Cardiac muscle cell (in vitro differentiated cells and primary cell): ENCODE measurements around the gene MAG. TPM values are rescaled to one million over a fixed set of nuclear protein-coding genes. Genes with fewer than 3 reads are reported as not detected.
"Not testable (repeated sequence)": the region's sequence is repeated elsewhere in the genome, so short reads cannot be mapped to it uniquely, and the experiment has no call there.

ENCODE experiments used
- DNase-seq, 2 donors: peaks; one replicate each; pipeline versions ENCODE4 v3.0.0 to v3.0.0-alpha.2; 2010 to 2017; ENCODE audit warnings: low read depth in 1 of 2, low spot score in 1 of 2
- H3K27ac ChIP-seq: fragments of 200-600 bp; sonication (generic); 2 replicates; pipeline ENCODE4 v1.5.1; 2016
- H3K27me3 ChIP-seq: fragments of 200-600 bp; sonication (generic); 2 replicates; pipeline ENCODE4 v1.6.0; 2016; ENCODE audit warnings: control low read depth
- H3K36me3 ChIP-seq: fragments of 200-600 bp; sonication (generic); 2 replicates; pipeline ENCODE4 v1.5.1; 2016; ENCODE audit warnings: control low read depth
- H3K4me1 ChIP-seq: fragments of 200-600 bp; sonication (generic); 2 replicates; pipeline ENCODE4 v1.8.1; 2017; ENCODE audit warnings: low read depth, mild to moderate bottlenecking, mixed run types
- H3K4me3 ChIP-seq: fragments of 200-600 bp; sonication (generic); 2 replicates; pipeline ENCODE4 v1.5.1; 2016; ENCODE audit warnings: mild to moderate bottlenecking
- H3K9me3 ChIP-seq: fragments of 200-600 bp; sonication (generic); 2 replicates; pipeline ENCODE4 v1.5.1; 2017; ENCODE audit warnings: low read depth, mild to moderate bottlenecking, control low read depth
- polyA plus RNA-seq: library from polyadenylated mRNA; unstranded; fragments of >200 nt; fragmentation: Nextera tagmentation; extraction: Ambion mirVana; gene quantifications from 2 replicates; pipeline ENCODE4 v1.2.1, GENCODE V29; 2016
- total RNA-seq: library from RNA; depleted of rRNA; stranded (reverse); fragments of >200 nt; gene quantifications from 2 replicates; pipeline ENCODE4 v1.2.3, GENCODE V29; 2016
- TF ChIP-seq, protein P1 (sequence below): IDR thresholded peaks from 2 replicates; pipeline ENCODE4 v1.5.1; 2012; ENCODE audit warnings: low read depth, mild to moderate bottlenecking, low read length

The MAG gene
- total and polyA plus RNA-seq, 2 experiments from 2014 or later = 1.2 to 2.1 TPM

DNA sequence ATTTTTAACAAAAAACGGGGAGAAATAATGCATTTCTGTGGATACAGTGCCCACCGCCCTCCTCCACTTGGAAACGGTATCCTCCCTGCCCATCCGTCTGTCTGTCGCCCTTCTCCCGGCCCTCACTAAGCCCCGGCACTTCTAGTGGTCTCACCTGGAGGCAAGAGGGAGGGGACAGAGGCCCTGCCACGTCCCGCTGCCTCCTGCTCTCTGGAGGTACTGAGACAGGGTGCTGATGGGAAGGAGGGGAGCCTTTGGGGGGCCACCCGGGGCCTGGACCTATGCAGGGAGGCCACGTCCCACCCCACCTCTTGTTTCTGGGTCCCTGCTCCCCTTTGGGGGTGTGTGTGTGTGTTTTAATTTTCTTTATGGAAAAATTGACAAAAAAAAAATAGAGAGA lies 12.6 kb upstream of the MAG start:
- no peak overlapping the region for H3K4me3 ChIP-seq
- H3K4me1 ChIP-seq = peaks cover 4% of the 10 kb centered on the region
- no peaks in the 10 kb centered on the region for H3K27me3 ChIP-seq
- H3K27ac ChIP-seq = peak overlapping the region; percentile 57
- DNase-seq = no peak
- no peaks in the 10 kb centered on the region for H3K9me3 ChIP-seq
- TF ChIP-seq, protein P1, sequence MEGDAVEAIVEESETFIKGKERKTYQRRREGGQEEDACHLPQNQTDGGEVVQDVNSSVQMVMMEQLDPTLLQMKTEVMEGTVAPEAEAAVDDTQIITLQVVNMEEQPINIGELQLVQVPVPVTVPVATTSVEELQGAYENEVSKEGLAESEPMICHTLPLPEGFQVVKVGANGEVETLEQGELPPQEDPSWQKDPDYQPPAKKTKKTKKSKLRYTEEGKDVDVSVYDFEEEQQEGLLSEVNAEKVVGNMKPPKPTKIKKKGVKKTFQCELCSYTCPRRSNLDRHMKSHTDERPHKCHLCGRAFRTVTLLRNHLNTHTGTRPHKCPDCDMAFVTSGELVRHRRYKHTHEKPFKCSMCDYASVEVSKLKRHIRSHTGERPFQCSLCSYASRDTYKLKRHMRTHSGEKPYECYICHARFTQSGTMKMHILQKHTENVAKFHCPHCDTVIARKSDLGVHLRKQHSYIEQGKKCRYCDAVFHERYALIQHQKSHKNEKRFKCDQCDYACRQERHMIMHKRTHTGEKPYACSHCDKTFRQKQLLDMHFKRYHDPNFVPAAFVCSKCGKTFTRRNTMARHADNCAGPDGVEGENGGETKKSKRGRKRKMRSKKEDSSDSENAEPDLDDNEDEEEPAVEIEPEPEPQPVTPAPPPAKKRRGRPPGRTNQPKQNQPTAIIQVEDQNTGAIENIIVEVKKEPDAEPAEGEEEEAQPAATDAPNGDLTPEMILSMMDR = no peak
- H3K36me3 ChIP-seq = peaks cover 23% of the 10 kb centered on the region

DNA sequence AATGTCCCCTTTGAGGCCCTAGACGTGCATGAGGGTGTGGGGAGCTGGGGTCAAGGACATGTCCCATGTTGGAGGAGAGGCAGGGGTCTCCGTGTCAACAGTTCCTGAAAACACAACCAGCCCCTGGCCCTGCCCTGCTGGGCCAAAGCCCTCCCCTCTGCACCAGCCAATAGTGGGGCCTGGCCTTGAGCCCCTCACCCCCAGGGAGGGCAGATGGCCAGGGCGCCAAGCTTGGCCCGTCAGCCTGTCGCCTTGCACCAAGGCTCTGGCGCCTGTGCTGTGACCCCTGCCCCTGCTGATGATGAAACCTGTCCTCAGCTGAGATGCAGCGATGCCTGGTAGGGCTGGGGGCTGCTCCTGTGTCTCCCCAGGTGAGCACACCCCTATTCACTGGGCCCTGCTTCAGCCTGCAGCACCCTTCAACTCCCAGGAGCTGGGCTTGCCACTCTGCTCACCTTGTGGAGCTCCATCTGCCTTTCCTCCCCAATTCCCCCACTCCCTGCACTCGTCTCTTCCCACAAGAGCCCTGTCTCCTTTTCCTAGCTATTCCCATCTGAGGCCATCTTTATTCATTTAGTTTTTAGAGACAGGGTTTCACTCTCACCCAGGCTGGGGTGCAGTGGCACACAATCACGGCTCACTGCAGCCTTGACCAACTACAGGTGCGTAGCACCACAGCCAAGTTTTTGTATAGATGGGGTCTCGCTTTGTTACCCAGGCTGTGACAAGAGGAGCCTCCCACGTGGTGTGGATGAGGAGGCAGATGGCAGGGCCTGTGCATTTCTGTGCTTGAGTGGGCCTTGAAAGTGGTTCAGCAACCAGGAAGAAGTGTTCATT lies 11.8 kb upstream of the MAG start:
- Histone ChIP-seq H3K36me3 (peaks cover 17% of the 10 kb centered on the region), H3K27ac (peak overlapping the region; percentile 57), H3K27me3 (no peaks in the 10 kb centered on the region), H3K4me3 (no peak overlapping the region), H3K4me1 (peaks cover 4% of the 10 kb centered on the region), H3K9me3 (no peaks in the 10 kb centered on the region)
- TF ChIP-seq, protein P1 = no peak
- no peak for DNase-seq

DNA sequence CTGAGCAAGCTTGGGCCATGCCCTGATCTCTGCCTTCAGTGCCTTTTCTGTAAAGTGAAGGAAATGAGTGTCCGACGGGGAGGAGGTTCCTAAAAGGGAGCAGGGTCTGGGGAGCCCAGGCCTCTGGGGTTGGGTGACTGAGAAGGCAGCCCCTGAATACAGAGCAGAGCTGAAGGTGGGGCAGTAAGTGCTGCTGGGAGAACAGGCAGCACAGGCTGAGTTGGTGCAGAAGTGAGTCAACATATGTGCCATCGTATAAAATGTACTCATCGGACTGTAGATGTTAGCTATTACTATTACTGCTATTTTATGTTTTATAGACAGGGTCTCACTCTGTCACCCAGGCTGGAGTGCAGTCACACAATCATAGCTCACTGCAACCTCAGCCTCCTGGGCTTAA lies 10.7 kb upstream of the MAG start:
- peaks cover 16% of the 10 kb centered on the region for H3K36me3 ChIP-seq
- no peaks in the 10 kb centered on the region for H3K9me3 ChIP-seq
- H3K4me1 ChIP-seq = peaks cover 4% of the 10 kb centered on the region
- DNase-seq = no peak
- H3K27me3 ChIP-seq = no peaks in the 10 kb centered on the region
- no peak overlapping the region for H3K27ac ChIP-seq
- TF ChIP-seq, protein P1 = no peak
- H3K4me3 ChIP-seq = no peak overlapping the region

DNA sequence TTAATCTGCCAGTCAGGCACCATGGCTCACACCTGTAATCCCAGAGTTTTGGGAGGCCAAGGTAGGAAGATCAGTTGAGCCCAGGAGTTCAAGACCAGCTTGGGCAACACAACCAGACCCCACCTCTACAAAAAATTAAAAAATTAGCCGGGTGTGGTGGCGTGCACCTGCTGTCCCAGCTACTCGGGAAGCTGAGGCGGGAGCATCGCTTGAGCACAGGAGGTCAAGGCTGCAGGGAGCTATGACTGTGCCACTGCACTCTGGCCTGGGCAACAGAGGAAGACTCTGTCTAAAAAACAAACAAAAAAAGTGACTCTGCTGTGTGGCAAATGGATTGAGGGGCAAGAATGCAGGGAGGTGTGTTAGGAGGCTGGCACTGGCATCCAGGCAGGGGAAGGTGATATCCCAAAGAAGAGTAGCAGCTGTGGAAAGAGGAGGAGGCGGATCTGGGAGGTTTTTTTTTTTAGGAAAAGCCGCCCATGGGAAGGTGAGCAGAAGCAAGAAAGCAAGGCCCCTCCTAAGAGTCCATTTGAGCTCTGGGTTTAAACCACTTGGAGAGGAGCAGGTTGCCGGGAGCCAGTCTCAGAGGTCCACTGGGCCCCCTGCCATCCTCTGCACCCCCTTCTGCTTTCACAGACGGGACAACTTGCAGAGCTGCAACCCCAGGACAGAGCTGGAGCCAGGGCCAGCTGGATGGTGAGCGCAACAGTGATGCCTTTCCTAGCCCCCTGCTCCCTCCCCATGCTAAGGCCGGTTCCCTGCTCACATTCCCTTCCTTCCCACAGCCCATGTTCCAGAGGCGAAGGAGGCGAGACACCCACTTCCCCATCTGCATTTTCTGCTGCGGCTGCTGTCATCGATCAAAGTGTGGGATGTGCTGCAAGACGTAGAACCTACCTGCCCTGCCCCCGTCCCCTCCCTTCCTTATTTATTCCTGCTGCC lies 7.5 kb upstream of the MAG start:
- H3K27me3 ChIP-seq = no peaks in the 10 kb centered on the region
- DNase-seq = no peak
- no peak overlapping the region for H3K27ac ChIP-seq
- no peaks in the 10 kb centered on the region for H3K9me3 ChIP-seq
- TF ChIP-seq, protein P1 = no peak
- H3K4me3 ChIP-seq = no peak overlapping the region
- H3K4me1 ChIP-seq = peaks cover 4% of the 10 kb centered on the region
- no peaks in the 10 kb centered on the region for H3K36me3 ChIP-seq

DNA sequence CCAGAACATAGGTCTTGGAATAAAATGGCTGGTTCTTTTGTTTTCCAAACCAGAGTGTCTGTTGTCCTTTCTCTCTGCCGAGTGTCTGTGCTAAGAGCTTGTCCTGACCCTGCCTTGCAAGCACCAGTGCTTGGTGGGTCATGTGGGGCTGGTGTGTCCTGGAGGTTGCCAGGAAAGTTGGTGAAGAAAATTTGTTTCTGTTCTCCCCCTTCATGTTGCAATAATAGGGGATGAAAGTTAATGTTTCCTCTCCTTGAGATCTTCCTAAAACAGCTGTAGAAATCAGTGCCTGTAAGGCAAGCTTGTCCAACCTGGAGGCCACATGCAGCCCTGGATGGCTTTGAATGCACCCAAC lies 6.9 kb upstream of the MAG start:
- peaks cover 1% of the 10 kb centered on the region for H3K4me1 ChIP-seq
- H3K27me3 ChIP-seq = no peaks in the 10 kb centered on the region
- TF ChIP-seq, protein P1 = no peak
- H3K27ac ChIP-seq = no peak overlapping the region
- no peaks in the 10 kb centered on the region for H3K9me3 ChIP-seq
- no peak overlapping the region for H3K4me3 ChIP-seq
- H3K36me3 ChIP-seq = no peaks in the 10 kb centered on the region
- DNase-seq = no peak

DNA sequence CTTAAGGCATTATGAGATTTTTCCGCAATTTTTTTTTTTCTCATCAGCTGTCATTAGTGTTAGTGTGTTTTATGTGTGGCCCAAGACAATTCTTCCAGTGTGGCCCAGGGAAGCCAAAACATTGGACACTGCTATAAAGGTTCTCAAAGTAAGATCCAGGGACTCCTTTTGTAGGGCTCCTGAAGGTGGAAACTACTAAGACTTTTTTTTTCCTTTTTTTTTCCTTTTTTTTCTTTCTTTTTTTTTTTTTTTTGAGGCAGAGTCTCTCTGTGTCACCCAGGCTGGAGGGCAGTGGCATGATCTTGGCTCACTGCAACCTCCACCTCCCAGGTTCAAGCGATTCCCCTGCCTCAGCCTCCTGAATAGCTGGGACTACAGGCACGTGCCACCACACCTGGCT lies 6.5 kb upstream of the MAG start:
- not testable (repeated sequence) for DNase-seq, H3K4me3 ChIP-seq, H3K4me1 ChIP-seq, H3K27ac ChIP-seq, H3K9me3 ChIP-seq, H3K36me3 ChIP-seq, H3K27me3 ChIP-seq

DNA sequence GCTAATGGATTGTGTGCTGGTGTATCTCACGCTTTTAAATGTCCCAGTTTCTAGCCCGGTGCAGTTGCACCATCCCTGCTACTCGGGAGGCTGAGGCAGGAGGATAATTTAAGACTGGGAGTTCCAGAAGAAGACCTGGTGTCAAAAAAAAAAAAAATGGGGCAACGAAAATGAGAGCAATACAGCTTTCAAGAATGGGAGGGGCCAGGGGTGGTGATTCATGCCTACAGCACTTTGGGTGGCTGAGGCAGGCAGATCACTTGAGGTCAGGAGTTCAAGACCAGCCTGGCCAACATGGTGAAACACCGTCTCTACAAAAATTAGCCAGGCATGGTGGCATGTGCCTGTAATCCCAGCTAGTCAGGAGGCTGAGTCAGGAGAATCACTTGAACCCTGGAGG lies 5.9 kb upstream of the MAG start:
- not testable (repeated sequence) for H3K4me3 ChIP-seq, H3K9me3 ChIP-seq, DNase-seq, H3K27ac ChIP-seq, H3K4me1 ChIP-seq, H3K27me3 ChIP-seq, H3K36me3 ChIP-seq
